Measurements from ENCODE around the gene RNF38.
"Not testable (repeated sequence)": the region's sequence is repeated elsewhere in the genome, so short reads cannot be mapped to it uniquely, and the experiment has no call there.

The RNF38 gene

DNA sequence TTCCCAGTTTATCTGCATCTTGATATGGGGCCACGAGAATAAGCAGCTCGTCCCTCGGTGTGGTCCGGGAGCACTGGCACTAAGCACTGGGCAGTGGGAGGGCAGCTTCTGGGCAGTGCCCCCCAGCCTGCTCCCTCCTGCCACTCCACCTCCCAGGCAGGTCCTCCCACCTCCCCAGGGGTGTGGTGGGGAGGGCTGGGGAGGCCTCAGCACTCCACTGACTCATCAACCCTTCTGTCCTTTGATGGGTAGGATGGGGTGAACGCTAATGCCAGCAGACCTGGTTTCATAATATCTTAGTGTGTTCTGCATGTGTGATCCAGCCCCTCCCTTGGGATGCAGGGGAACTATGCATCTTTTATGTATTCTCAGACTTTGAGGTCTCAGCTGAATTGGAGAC, 79.6 kb downstream of the RNF38 start:
- no peak for TF ChIP-seq POLR2A (IDR thresholded peaks at IDR 0.05; ENCODE audit: low read depth, low read length)
- no peak for TF ChIP-seq TAF1 (IDR thresholded peaks at IDR 0.05; ENCODE audit: borderline replicate concordance, low read depth, low read length)
- TF ChIP-seq POLR2AphosphoS5 (IDR thresholded peaks at IDR 0.05; ENCODE audit: low read depth, low read length): no peak
- DNase-seq (ENCODE audit: insufficient read length) (no peak), FAIRE-seq (no peak)

DNA sequence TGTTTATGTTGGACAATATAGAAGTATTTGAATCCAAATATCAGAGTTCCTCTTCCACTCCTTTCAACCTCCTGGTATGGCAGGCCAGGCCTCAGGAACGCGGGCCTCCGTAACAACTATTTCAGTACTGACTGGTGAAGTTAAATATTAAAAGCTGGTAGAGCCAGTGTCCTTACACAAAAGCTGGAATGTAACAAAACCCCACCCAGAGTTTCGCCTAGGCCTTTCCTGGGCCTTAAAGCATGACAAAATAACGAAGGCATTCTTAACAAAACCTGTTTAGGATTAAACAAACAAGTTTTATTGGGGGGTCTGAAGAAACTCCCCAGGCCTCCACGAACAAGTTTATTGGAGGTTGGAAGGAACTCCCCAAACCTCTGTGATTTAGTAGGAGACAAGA, 80.3 kb downstream of the RNF38 start:
- TF ChIP-seq POLR2A (IDR thresholded peaks at IDR 0.05; ENCODE audit: low read depth, low read length): no peak
- TF ChIP-seq POLR2AphosphoS5 (IDR thresholded peaks at IDR 0.05; ENCODE audit: low read depth, low read length): no peak
- no peak for TF ChIP-seq TAF1 (IDR thresholded peaks at IDR 0.05; ENCODE audit: borderline replicate concordance, low read depth, low read length)

DNA sequence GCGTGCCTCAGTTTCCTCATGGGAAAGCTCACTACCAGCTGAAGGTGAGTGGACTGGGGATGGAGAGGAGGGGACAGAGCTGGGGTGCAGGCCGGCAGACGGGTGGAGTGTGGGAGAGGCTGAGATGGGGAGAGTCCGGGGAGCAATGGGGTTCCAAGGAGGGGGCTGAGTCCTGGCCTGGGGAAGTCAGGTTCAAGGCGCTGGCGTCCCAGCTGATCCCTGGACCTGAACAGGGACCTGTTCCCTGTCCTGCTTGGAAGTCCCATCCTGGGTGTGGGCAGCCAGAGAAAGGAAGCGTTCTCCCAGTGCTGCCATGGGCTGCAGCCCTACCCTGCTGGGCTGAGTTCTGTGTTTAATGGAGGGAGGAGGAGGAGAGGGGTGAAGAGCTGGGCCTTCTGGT, 80.9 kb downstream of the RNF38 start:
- FAIRE-seq (no peak), DNase-seq (ENCODE audit: insufficient read length) (no peak)
- no peak for TF ChIP-seq POLR2AphosphoS5 (IDR thresholded peaks at IDR 0.05; ENCODE audit: low read depth, low read length)
- TF ChIP-seq TAF1 (IDR thresholded peaks at IDR 0.05; ENCODE audit: borderline replicate concordance, low read depth, low read length): no peak
- TF ChIP-seq POLR2A (IDR thresholded peaks at IDR 0.05; ENCODE audit: low read depth, low read length): no peak

More for the DNA sequence above, 80.3 kb downstream of the RNF38 start:
- no peak for DNase-seq (ENCODE audit: insufficient read length)
- FAIRE-seq: no peak

DNA sequence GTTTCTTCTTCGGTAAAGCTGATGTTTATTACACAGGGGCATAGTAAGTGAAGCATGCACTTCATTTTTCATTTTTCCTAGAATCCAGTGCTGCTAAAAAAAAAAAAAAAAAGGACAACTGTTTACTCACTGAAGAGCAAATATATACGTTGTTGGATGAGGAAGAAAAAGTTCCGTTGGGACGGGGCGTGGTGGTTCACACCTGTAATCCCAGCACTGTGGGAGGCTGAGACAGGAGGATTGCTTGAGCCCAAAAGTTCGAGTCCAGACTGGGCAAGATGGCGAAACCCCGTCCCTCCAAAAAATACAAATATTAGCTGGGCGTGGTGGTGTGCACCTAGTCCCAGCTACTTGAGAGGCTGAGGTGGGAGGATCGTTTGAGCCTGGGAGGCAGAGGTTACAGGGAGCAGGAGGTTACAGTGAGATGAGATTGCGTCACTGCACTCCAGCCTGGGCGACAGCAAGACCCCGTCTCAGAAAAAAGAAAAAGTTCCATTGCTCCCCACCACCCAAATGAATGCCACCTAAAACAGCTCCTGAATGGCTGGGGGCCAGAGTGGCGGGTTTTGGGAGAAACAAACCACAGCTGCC, 81.8 kb downstream of the RNF38 start:
- DNase-seq (ENCODE audit: insufficient read length) (no peak), FAIRE-seq (no peak)
- no peak for TF ChIP-seq POLR2A (IDR thresholded peaks at IDR 0.05; ENCODE audit: low read depth, low read length)
- no peak for TF ChIP-seq TAF1 (IDR thresholded peaks at IDR 0.05; ENCODE audit: borderline replicate concordance, low read depth, low read length)
- TF ChIP-seq POLR2AphosphoS5 (IDR thresholded peaks at IDR 0.05; ENCODE audit: low read depth, low read length): no peak

DNA sequence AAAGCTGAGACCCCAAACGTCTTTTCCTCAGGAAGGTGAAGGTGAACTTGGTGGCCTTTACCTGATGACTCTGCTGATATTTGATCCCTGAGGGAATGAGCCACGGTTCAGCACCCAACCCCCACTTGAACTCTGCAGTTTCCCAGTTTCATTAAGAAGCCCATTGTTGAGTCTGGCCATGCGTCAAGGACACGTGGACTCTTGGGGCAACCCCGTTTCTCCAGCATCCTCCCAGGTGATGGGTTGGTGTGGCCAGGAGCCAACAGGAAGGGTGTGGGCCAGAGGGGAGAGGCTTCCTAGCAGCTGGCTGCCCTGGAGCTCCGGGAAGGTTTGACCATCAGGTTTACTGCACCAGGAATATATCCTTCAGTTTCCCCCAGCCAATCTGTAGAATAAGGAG, 82.3 kb downstream of the RNF38 start:
- no peak for FAIRE-seq
- DNase-seq (ENCODE audit: insufficient read length): no peak

DNA sequence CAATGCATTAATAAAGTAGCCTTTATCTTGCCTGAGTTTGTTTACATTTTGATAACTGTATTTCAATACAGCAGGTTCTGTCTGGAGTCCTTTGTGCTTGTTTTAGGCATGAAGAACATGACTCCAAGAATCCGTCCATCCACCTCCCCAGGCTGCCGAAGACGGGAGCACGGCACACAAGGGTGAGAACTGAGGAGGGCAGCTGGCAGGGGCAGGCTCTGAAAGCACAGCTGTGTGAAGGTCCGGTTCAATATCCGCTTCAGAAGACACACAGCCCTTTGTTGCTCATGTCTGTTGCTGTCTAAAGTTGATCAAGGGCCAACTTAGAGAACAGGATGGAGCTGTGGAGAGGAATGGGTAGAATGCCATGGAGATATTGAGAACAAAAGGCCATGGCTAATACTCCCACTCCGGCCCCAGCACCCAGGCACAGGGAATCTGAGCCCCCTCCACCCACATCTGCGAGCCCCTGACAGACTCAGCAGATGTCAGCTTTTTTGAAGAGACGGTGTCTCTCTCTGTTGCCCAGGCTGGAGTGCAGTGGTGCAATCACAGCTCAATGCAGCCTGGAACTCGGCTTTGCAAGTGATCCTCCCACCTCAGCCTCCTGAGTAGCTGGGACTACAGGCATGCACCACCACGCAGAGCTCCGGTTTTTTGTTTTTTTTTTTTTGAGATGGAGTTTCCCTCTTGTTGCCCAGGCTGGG, 83.3 kb downstream of the RNF38 start:
- DNase-seq (ENCODE audit: insufficient read length) (no peak), FAIRE-seq (no peak)
- no peak for TF ChIP-seq TAF1 (IDR thresholded peaks at IDR 0.05; ENCODE audit: borderline replicate concordance, low read depth, low read length)
- no peak for TF ChIP-seq POLR2AphosphoS5 (IDR thresholded peaks at IDR 0.05; ENCODE audit: low read depth, low read length)
- no peak for TF ChIP-seq POLR2A (IDR thresholded peaks at IDR 0.05; ENCODE audit: low read depth, low read length)

More for the DNA sequence above, 82.3 kb downstream of the RNF38 start:
- TF ChIP-seq POLR2AphosphoS5 (IDR thresholded peaks at IDR 0.05; ENCODE audit: low read depth, low read length) (no peak), POLR2A (IDR thresholded peaks at IDR 0.05; ENCODE audit: low read depth, low read length) (no peak), TAF1 (IDR thresholded peaks at IDR 0.05; ENCODE audit: borderline replicate concordance, low read depth, low read length) (no peak)

DNA sequence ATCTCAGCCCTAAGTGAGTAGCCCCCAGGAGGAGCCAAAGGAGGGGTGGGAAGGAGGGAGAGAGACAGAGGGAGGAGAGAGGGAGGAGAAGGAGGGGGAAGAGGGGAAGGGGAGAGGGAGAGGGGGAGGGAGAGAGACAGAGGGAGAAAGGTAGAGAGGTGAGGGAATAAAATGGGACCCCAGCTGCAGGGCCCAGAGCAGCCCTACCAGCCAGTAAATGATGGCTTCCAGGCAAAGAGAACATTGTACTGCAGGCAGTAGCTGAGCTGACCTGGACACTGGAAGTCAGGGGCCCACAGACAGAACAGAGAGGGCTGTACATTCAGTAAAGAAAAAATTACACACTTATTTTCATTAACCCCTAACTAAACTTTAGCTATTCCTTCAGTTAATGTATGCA, 84.0 kb downstream of the RNF38 start:
- FAIRE-seq (no peak), DNase-seq (ENCODE audit: insufficient read length) (no peak)
- no peak for TF ChIP-seq POLR2A (IDR thresholded peaks at IDR 0.05; ENCODE audit: low read depth, low read length)
- TF ChIP-seq TAF1 (IDR thresholded peaks at IDR 0.05; ENCODE audit: borderline replicate concordance, low read depth, low read length): no peak
- no peak for TF ChIP-seq POLR2AphosphoS5 (IDR thresholded peaks at IDR 0.05; ENCODE audit: low read depth, low read length)

DNA sequence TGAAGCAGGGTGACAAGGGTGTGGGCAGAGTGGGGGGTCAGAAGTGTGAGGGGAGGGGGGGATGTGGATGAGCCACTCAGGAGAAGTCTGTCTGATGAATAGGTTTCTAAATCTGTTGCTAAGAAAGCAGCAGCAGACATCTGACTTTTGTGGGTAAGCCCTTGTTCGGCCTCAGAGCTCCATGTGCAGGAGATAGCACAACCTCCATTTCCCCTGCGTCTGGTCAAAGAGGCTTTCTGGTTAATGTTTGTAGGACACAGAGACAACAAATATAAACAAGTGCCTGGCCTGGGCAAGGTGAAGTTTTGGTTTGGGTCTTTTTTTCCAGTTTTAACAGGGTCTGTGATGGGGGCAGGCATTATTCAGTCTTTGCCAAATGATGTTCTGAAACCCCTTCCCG, 84.8 kb downstream of the RNF38 start:
- DNase-seq (ENCODE audit: insufficient read length) (no peak), FAIRE-seq (no peak)
- TF ChIP-seq TAF1 (IDR thresholded peaks at IDR 0.05; ENCODE audit: borderline replicate concordance, low read depth, low read length) (no peak), POLR2A (IDR thresholded peaks at IDR 0.05; ENCODE audit: low read depth, low read length) (no peak), POLR2AphosphoS5 (IDR thresholded peaks at IDR 0.05; ENCODE audit: low read depth, low read length) (no peak)

DNA sequence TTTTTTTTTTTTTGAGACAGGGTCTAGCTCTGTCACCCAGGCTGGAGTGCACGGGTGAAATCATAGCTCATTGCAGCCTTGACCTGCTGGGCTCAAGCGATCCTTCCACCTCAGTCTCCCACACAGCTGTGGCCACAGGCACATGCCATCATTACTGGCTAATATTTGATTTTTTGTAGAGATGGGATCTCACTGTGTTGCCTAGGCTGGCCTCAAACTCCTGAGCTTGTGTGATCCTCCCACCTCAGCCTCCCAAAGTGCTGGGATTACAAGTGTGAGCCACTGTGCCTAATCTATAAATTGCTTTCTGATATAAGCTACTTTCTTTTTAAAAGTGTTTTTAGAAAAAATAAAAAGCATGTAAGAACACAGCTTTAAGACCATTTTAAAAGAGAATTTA, 85.3 kb downstream of the RNF38 start:
- DNase-seq (ENCODE audit: insufficient read length) (no peak), FAIRE-seq (no peak)
- TF ChIP-seq POLR2A (IDR thresholded peaks at IDR 0.05; ENCODE audit: low read depth, low read length) (no peak), TAF1 (IDR thresholded peaks at IDR 0.05; ENCODE audit: borderline replicate concordance, low read depth, low read length) (no peak), POLR2AphosphoS5 (IDR thresholded peaks at IDR 0.05; ENCODE audit: low read depth, low read length) (no peak)

DNA sequence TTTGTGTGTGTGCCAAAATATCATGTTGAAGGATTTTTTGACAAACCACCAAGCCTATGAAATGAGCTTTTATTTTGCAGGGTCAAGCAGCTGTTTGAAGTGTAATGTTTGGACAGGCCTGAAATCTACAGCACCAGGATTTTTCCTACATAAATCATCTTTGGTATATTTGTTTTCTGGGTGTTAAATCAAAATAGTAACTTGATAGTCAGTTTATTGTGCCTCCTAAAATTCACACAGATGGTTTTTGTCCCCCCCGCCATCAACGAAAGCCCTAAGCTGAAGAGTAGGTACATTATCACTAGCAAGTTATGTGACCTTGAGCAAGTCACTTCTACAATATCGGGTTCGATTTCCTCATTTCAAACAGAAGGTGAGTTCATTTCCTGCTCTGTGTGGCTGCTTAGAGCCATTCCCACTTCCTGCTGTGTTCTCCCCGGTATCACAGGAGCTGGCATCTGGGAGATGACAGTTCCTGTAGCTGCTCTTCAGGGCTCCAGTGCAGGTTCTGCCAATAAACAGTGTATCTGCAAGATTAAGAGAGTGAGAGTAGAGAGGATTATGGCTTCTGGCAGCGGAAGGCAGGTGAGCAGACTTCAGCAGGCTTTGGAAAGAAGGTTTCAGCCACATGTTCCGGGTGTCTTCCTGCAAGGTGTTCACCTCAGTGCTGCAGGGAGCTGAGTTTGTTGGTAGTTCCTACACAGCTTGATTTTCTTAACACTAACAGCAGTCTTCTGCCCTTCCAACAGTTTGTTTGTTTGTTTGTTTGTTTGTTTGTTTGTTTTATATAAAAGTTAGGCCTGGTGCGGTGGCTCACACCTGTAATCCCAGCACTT, 93.4 kb downstream of the RNF38 start:
- FAIRE-seq (no peak), DNase-seq (ENCODE audit: insufficient read length) (no peak)
- TF ChIP-seq POLR2A (IDR thresholded peaks at IDR 0.05; ENCODE audit: low read depth, low read length) (no peak), POLR2AphosphoS5 (IDR thresholded peaks at IDR 0.05; ENCODE audit: low read depth, low read length) (no peak), TAF1 (IDR thresholded peaks at IDR 0.05; ENCODE audit: borderline replicate concordance, low read depth, low read length) (no peak)

DNA sequence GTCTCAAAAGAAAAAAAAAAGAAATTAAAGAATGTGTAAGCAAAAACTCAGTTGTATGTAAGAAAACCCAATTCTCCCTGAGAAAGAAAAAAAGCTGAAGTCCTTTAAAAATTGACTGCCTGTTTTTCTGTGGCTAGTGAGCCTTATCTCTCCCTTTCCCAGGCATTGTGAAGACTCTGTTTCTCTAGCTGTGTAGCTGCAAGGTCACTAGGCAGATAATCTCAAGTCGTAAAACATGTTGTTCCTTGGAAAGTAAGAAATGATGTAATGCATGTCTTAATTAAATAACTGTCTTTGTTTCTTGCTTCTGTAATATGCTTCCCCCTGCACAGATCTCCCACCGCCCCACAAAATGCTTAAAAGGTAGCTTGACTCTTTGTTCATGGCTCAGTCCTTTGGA, 95.7 kb downstream of the RNF38 start:
- not testable (repeated sequence) for FAIRE-seq

DNA sequence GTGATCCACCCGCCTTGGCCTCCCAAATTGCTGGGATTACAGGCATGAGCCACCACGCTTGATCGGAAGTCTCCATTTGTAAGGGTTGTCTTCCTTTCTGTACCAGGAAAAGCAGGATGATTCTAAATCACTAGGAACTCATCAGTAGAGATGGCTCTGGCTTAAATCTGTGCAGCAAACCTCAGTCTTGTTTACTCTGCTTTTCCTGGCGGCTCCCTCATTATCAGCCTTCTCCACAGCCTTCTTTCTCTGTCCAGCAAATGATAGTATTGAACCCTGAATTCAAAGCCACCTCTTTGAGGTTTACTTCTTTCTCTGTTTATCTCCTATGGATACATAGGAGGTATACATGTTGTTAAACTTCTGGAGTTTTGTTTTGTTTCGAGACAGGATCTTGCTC, 98.8 kb downstream of the RNF38 start:
- FAIRE-seq (no peak), DNase-seq (ENCODE audit: insufficient read length) (no peak)
- TF ChIP-seq POLR2A (IDR thresholded peaks at IDR 0.05; ENCODE audit: low read depth, low read length) (no peak), TAF1 (IDR thresholded peaks at IDR 0.05; ENCODE audit: borderline replicate concordance, low read depth, low read length) (no peak), POLR2AphosphoS5 (IDR thresholded peaks at IDR 0.05; ENCODE audit: low read depth, low read length) (no peak)

More for the DNA sequence above, 95.7 kb downstream of the RNF38 start:
- not testable (repeated sequence) for DNase-seq (ENCODE audit: insufficient read length)

All from GM12892 (cell line).